Right lobe of liver (tissue), 6 donors: Measurements from ENCODE around the gene MYDGF. TPM values are rescaled to one million over a fixed set of nuclear protein-coding genes. Genes with fewer than 3 reads are reported as not detected.
A peak's percentile ranks its signal among the peaks of the same experiment; 100 is the strongest.

Experiments used
- ATAC-seq, 4 donors: fragments of 200-7000 bp; cut with Tn5 transposase; one replicate each; pipeline ENCODE4 v1.9.1; 2020; ENCODE audit warnings: mild to moderate bottlenecking in 4 of 4, moderate library complexity in 4 of 4
- DNase-seq, 3 donors: peaks; one replicate each; pipeline ENCODE4 v3.0.0-alpha.2; 2020
- H3K27ac ChIP-seq, 3 donors: fragments of 200-600 bp; one replicate each; pipeline ENCODE4 v1.8.0; 2022
- H3K27me3 ChIP-seq, 2 donors: fragments of 200-600 bp; one replicate each; pipeline ENCODE4 v1.8.0; 2022
- H3K36me3 ChIP-seq, 4 donors: fragments of 200-600 bp; sonication (generic) in 1 of 4; one replicate each; pipeline versions ENCODE4 v1.5.1 to v1.8.0; 2017 to 2022; ENCODE audit warnings: control low read depth in 1 of 4
- H3K4me1 ChIP-seq, 4 donors: fragments of 200-600 bp; sonication (generic) in 1 of 4; one replicate each; pipeline versions ENCODE4 v1.5.1 to v1.8.0; 2017 to 2022; ENCODE audit warnings: control low read depth in 1 of 4
- H3K4me3 ChIP-seq, 3 donors: fragments of 200-600 bp; one replicate each; pipeline ENCODE4 v1.8.0; 2022
- H3K9me3 ChIP-seq, 4 donors: fragments of 200-600 bp; sonication (generic) in 1 of 4; one replicate each; pipeline versions ENCODE4 v1.5.1 to v1.8.0; 2017 to 2022; ENCODE audit warnings: control low read depth in 1 of 4
- CTCF ChIP-seq, 4 donors: fragments of 200-600 bp in 3 of 4; fragments of 450-650 bp in 1 of 4; IDR thresholded peaks; one replicate each; pipeline versions ENCODE4 v1.5.1 to v1.8.0; 2016 to 2022; ENCODE audit warnings: antibody characterized with exemption in 4 of 4, mild to moderate bottlenecking in 2 of 4
- POLR2A ChIP-seq: fragments of 450-650 bp; IDR thresholded peaks from one replicate; pipeline ENCODE4 v1.6.1; 2017; ENCODE audit warnings: antibody characterized with exemption, mild to moderate bottlenecking
- WGBS: methylation state at CpG from one replicate; pipeline ENCODE4 v1.1.6; 2018; ENCODE audit warnings: low coverage, low lambda C conversion rate; ENCODE audit not compliant: insufficient coverage; ENCODE audit errors: missing lambda C conversion rate; 5-methylcytosine and 5-hydroxymethylcytosine counted together
- intact Hi-C, 2 donors: fragments of 100-400 bp; cut with DNase I; formaldehyde crosslinking; loops; one replicate each; pipeline versions ENCODE4 v1.11.2 to v1.14.1; 2022
- total RNA-seq, 6 experiments: library from RNA; depleted of rRNA in 2 of 6; stranded (reverse); fragments of >200 nt in 2 of 6; fragmentation: NEBNext Ultra II Directional in 3 of 6; extraction: Animal tissue kit (Norgen Biotek cat#: 25700) in 3 of 6; gene quantifications; one replicate each; pipeline versions ENCODE4 v1.1.0 to v1.2.4, GENCODE V29; 2016 to 2023
- donor health status: DM: no; HTN: yes; CAD: no.
- donor health status: DM: no; HTN: no; CAD: no.
- donor health status: DM: no; HTN: no; CAD: no.
- donor health status: DM: no; HTN: yes; CAD: no.
- donor health status: DM: no; HTN: yes; CAD: no.

The MYDGF gene
- total RNA-seq, 6 experiments from 2014 or later, result 58.2 to 98.7 (median 72.2) TPM

- Histone ChIP-seq H3K4me3 (peak overlapping the region; percentile 88 to 99 (median 96)), H3K36me3 (no peaks in the 10 kb centered on the region), H3K4me1 (peaks cover 0 to 30% (median 14%) of the 10 kb centered on the region in 4 donors), H3K9me3 (no peaks in the 10 kb centered on the region), H3K27ac (peak overlapping the region; percentile 24 to 75 (median 51)), H3K27me3 (no peaks in the 10 kb centered on the region)
- peak; percentile 2 to 6 (median 4) for ATAC-seq
- intact Hi-C loops, result no loop called here
- WGBS, result 50% methylated on average over 5 of the region's 17 CpGs
- TF ChIP-seq CTCF (IDR thresholded peaks at IDR 0.05) (no peak), POLR2A (no peak)
- DNase-seq, result peak; percentile 47 to 66 (median 65)
Measured at GRCh38 chr19:4640247-4641000, 29.7 kb downstream of the MYDGF start.

GRCh38 chr19:4639531-4640246, 30.5 kb downstream of the MYDGF start:
- DNase-seq, result peak; percentile 73 to 78 (median 78)
- H3K27me3 ChIP-seq, result no peaks in the 10 kb centered on the region
- H3K27ac ChIP-seq, result peak overlapping the region; percentile 24 to 75 (median 51)
- no peak for TF ChIP-seq CTCF (IDR thresholded peaks at IDR 0.05)
- TF ChIP-seq POLR2A, result no peak
- H3K36me3 ChIP-seq, result no peaks in the 10 kb centered on the region
- intact Hi-C loops, result loop anchor here in 1 of 2 donors (5.0 kb wide), 1 partner anchor 62 kb away; no protein-coding TSS in a partner anchor
- H3K9me3 ChIP-seq, result no peaks in the 10 kb centered on the region
- H3K4me3 ChIP-seq, result peak overlapping the region; percentile 88 to 99 (median 96)
- H3K4me1 ChIP-seq, result peaks cover 0 to 30% (median 14%) of the 10 kb centered on the region in 4 donors
- WGBS, result 2% methylated on average over 19 of the region's 39 CpGs
- ATAC-seq, result peak; percentile 32 to 62 (median 41)

- Histone ChIP-seq H3K36me3 (no peaks in the 10 kb centered on the region), H3K27me3 (no peaks in the 10 kb centered on the region), H3K9me3 (no peaks in the 10 kb centered on the region), H3K4me3 (peak within 1 kb of the TSS; percentile 88 to 99 (median 96)), H3K4me1 (peaks cover 0 to 30% (median 14%) of the 10 kb centered on the region in 4 donors), H3K27ac (peak within 1 kb of the TSS; percentile 28 to 75 (median 51))
- TF ChIP-seq POLR2A, result no peak
- TF ChIP-seq CTCF (IDR thresholded peaks at IDR 0.05), result no peak
- ATAC-seq, result peak; percentile 81 to 94 (median 90)
- intact Hi-C loops, result loop anchor here in 1 of 2 donors (5.0 kb wide), 1 partner anchor 62 kb away; no protein-coding TSS in a partner anchor
- WGBS, result 4% methylated on average over 27 of the region's 49 CpGs
- DNase-seq, result peak; percentile 97 to 98 (median 97)
Measured at GRCh38 chr19:4638828-4639530, 31.2 kb downstream of the MYDGF start, which contains the start of gene TNFAIP8L1. TSS of gene TNFAIP8L1 (plus strand) at chr19:4639516. CDS start at chr19:4651870, 12,354 bp downstream.

GRCh38 chr19:4638317-4638716, 31.8 kb downstream of the MYDGF start:
- DNase-seq, result peak in 2 of 3 donors; percentile 57 to 67
- Histone ChIP-seq H3K36me3 (no peaks in the 10 kb centered on the region), H3K27me3 (no peaks in the 10 kb centered on the region), H3K27ac (peak overlapping the region in 1 of 3 donors; percentile 29), H3K4me1 (peaks cover 0 to 30% (median 14%) of the 10 kb centered on the region in 4 donors), H3K4me3 (no peak overlapping the region), H3K9me3 (no peaks in the 10 kb centered on the region)
- intact Hi-C loops, result loop anchor here in 1 of 2 donors (5.0 kb wide), 1 partner anchor 61 kb away; no protein-coding TSS in a partner anchor
- TF ChIP-seq POLR2A, result no peak
- TF ChIP-seq CTCF (IDR thresholded peaks at IDR 0.05), result no peak
- peak in 2 of 4 donors; percentile 5 to 20 for ATAC-seq
- 73% methylated on average over 6 of the region's 11 CpGs for WGBS
